ENCODE results near the gene PLEKHG7. TPM values are rescaled to one million over a fixed set of nuclear protein-coding genes. Genes with fewer than 3 reads are reported as not detected.

PLEKHG7 gene
- total RNA-seq, 1 donor from 2014 or later: not detected

GRCh38 chr12:92721130-92721529, 18.3 kb downstream of the PLEKHG7 start:
- H3K27me3 Mint-ChIP-seq (ENCODE audit: insufficient read depth): no peaks in the 10 kb centered on the region
- no peaks in the 10 kb centered on the region for H3K4me1 Mint-ChIP-seq (ENCODE audit: low read depth)
- intact Hi-C loops (cut with micrococcal nuclease): no loop called here
- H3K27ac Mint-ChIP-seq: no peak overlapping the region
- H3K4me3 Mint-ChIP-seq: no peak overlapping the region
- peaks cover 5% of the 10 kb centered on the region for H3K9me3 Mint-ChIP-seq
- DNase-seq (ENCODE audit: low spot score): no peak
- no peaks in the 10 kb centered on the region for H3K36me3 Mint-ChIP-seq (ENCODE audit: low read depth)

- H3K4me1 Mint-ChIP-seq (ENCODE audit: low read depth): no peaks in the 10 kb centered on the region
- no peak for DNase-seq (ENCODE audit: low spot score)
- H3K4me3 Mint-ChIP-seq: no peak overlapping the region
- H3K9me3 Mint-ChIP-seq: peaks cover 5% of the 10 kb centered on the region
- no peaks in the 10 kb centered on the region for H3K36me3 Mint-ChIP-seq (ENCODE audit: low read depth)
- intact Hi-C loops (cut with micrococcal nuclease): no loop called here
- H3K27ac Mint-ChIP-seq: no peak overlapping the region
- no peaks in the 10 kb centered on the region for H3K27me3 Mint-ChIP-seq (ENCODE audit: insufficient read depth)
Measured at GRCh38 chr12:92721656-92722055, 18.9 kb downstream of the PLEKHG7 start.

- Mint-ChIP-seq H3K4me3 (no peak overlapping the region), H3K36me3 (ENCODE audit: low read depth) (no peaks in the 10 kb centered on the region), H3K27ac (no peak overlapping the region), H3K27me3 (ENCODE audit: insufficient read depth) (no peaks in the 10 kb centered on the region), H3K9me3 (peaks cover 5% of the 10 kb centered on the region), H3K4me1 (ENCODE audit: low read depth) (no peaks in the 10 kb centered on the region)
- no peak for DNase-seq (ENCODE audit: low spot score)
- intact Hi-C loops (cut with micrococcal nuclease): no loop called here
Measured at GRCh38 chr12:92722897-92723296, 20.1 kb downstream of the PLEKHG7 start.

DNA sequence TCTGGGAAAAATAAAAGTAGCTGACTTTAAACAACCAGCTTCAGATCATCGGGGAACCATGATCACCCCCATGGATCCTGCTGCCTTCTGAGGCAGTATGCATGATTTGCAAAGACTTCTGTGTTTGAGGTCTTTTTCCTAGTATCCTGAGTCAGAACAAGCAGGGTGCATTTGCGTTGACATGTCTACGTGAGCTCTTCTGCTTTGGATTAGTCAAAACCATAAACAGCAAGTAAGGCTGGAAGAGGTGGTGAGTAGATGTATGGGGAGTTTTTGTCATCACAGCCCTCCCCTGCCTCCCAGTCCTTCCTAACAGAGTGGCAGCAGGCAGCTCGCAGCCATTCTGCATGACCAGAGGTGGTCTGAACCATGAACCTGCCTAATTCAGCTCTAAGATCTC, 24.1 kb downstream of the PLEKHG7 start:
- no peak overlapping the region for H3K4me3 Mint-ChIP-seq
- intact Hi-C loops (cut with micrococcal nuclease): no loop called here

GRCh38 chr12:92729773-92730305, 27.1 kb downstream of the PLEKHG7 start:
- DNase-seq (ENCODE audit: low spot score): no peak
- Mint-ChIP-seq H3K4me3 (no peak overlapping the region), H3K9me3 (peaks cover 5% of the 10 kb centered on the region), H3K4me1 (ENCODE audit: low read depth) (no peaks in the 10 kb centered on the region), H3K36me3 (ENCODE audit: low read depth) (no peaks in the 10 kb centered on the region), H3K27ac (no peak overlapping the region), H3K27me3 (ENCODE audit: insufficient read depth) (peaks cover 5% of the 10 kb centered on the region)
- intact Hi-C loops (cut with micrococcal nuclease): no loop called here

More for the DNA sequence above, 24.1 kb downstream of the PLEKHG7 start:
- no peak for DNase-seq (ENCODE audit: low spot score)
- H3K9me3 Mint-ChIP-seq: peaks cover 5% of the 10 kb centered on the region
- no peak overlapping the region for H3K27ac Mint-ChIP-seq
- H3K4me1 Mint-ChIP-seq (ENCODE audit: low read depth): no peaks in the 10 kb centered on the region
- peaks cover 2% of the 10 kb centered on the region for H3K27me3 Mint-ChIP-seq (ENCODE audit: insufficient read depth)
- H3K36me3 Mint-ChIP-seq (ENCODE audit: low read depth): no peaks in the 10 kb centered on the region

GRCh38 chr12:92730758-92731157, 28.0 kb downstream of the PLEKHG7 start:
- H3K27me3 Mint-ChIP-seq (ENCODE audit: insufficient read depth): peaks cover 5% of the 10 kb centered on the region

GRCh38 chr12:92732216-92732615, 29.4 kb downstream of the PLEKHG7 start:
- intact Hi-C loops (cut with micrococcal nuclease): no loop called here
- H3K27me3 Mint-ChIP-seq (ENCODE audit: insufficient read depth): peaks cover 5% of the 10 kb centered on the region
- H3K36me3 Mint-ChIP-seq (ENCODE audit: low read depth): no peaks in the 10 kb centered on the region
- no peak overlapping the region for H3K27ac Mint-ChIP-seq
- DNase-seq (ENCODE audit: low spot score): no peak
- no peaks in the 10 kb centered on the region for H3K4me1 Mint-ChIP-seq (ENCODE audit: low read depth)
- no peaks in the 10 kb centered on the region for H3K9me3 Mint-ChIP-seq
- H3K4me3 Mint-ChIP-seq: no peak overlapping the region

More at GRCh38 chr12:92730758-92731157, 28.0 kb downstream of the PLEKHG7 start:
- Mint-ChIP-seq H3K4me1 (ENCODE audit: low read depth) (no peaks in the 10 kb centered on the region), H3K36me3 (ENCODE audit: low read depth) (no peaks in the 10 kb centered on the region), H3K27ac (no peak overlapping the region), H3K9me3 (no peaks in the 10 kb centered on the region), H3K4me3 (no peak overlapping the region)
- DNase-seq (ENCODE audit: low spot score): no peak
- intact Hi-C loops (cut with micrococcal nuclease): no loop called here

DNA sequence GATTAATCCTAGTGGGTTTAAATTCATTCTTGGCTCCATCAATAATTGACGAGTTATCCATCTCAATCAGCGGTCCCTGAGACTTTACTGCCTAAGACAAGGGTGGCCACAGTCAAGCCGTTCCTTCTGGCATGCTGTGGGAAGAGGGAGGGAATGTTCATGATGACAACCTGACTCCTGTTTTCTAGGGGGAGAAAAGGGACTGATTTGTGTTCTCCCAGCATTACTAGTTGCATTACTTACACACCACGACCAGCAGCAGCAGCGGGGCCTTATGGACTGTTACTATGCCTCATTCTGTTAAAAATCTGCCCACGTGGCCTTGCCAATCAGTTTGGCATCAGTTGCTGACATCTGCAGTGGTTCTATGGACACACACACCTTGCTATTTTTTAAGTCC, 29.9 kb downstream of the PLEKHG7 start:
- intact Hi-C loops (cut with micrococcal nuclease): no loop called here
- Mint-ChIP-seq H3K4me1 (ENCODE audit: low read depth) (no peaks in the 10 kb centered on the region), H3K4me3 (no peak overlapping the region), H3K27me3 (ENCODE audit: insufficient read depth) (peaks cover 5% of the 10 kb centered on the region), H3K27ac (no peak overlapping the region), H3K9me3 (no peaks in the 10 kb centered on the region), H3K36me3 (ENCODE audit: low read depth) (no peaks in the 10 kb centered on the region)
- DNase-seq (ENCODE audit: low spot score): no peak

- Mint-ChIP-seq H3K27me3 (ENCODE audit: insufficient read depth) (peaks cover 5% of the 10 kb centered on the region), H3K27ac (no peak overlapping the region), H3K9me3 (no peaks in the 10 kb centered on the region), H3K4me3 (no peak overlapping the region), H3K4me1 (ENCODE audit: low read depth) (no peaks in the 10 kb centered on the region), H3K36me3 (ENCODE audit: low read depth) (no peaks in the 10 kb centered on the region)
- no peak for DNase-seq (ENCODE audit: low spot score)
- intact Hi-C loops (cut with micrococcal nuclease): no loop called here
Measured at GRCh38 chr12:92733181-92733580, 30.4 kb downstream of the PLEKHG7 start.

- no peak for DNase-seq (ENCODE audit: low spot score)
- intact Hi-C loops (cut with micrococcal nuclease): no loop called here
- no peaks in the 10 kb centered on the region for H3K9me3 Mint-ChIP-seq
- H3K4me3 Mint-ChIP-seq: no peak overlapping the region
- peaks cover 5% of the 10 kb centered on the region for H3K27me3 Mint-ChIP-seq (ENCODE audit: insufficient read depth)
- H3K27ac Mint-ChIP-seq: no peak overlapping the region
- no peaks in the 10 kb centered on the region for H3K36me3 Mint-ChIP-seq (ENCODE audit: low read depth)
- no peaks in the 10 kb centered on the region for H3K4me1 Mint-ChIP-seq (ENCODE audit: low read depth)
Measured at GRCh38 chr12:92733661-92734060, 30.9 kb downstream of the PLEKHG7 start.

DNA sequence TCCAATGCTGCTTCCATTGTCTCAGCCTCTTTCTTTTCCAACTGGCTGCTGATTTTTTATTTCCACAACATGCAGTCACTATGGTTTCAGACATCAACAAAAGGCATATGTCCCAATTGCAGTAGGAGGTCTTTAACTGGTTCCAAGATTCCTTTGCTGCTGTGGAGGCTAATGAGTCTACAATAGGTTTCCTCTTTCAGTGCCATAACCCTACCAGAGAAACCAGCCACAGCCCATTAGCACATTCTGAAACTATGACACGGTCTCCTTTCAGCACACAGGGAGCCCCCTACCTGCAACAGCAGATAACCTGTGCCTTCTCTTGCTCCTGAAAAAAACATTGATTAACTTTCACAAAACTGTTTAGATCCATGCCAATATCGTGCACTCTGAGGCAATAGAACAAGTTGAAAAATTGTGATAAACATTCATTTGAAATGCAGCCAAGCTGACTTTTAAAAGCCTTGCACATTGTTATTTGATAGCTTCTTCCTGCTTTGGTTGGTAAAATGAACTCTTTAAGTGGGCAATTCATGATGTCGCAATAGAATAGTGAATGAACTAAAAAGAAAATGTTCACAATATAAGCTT, 32.4 kb downstream of the PLEKHG7 start:
- no peak for DNase-seq (ENCODE audit: low spot score)
- intact Hi-C loops (cut with micrococcal nuclease): no loop called here
- Mint-ChIP-seq H3K36me3 (ENCODE audit: low read depth) (no peaks in the 10 kb centered on the region), H3K9me3 (no peaks in the 10 kb centered on the region), H3K27ac (no peak overlapping the region), H3K4me1 (ENCODE audit: low read depth) (no peaks in the 10 kb centered on the region), H3K27me3 (ENCODE audit: insufficient read depth) (peaks cover 6% of the 10 kb centered on the region), H3K4me3 (no peak overlapping the region)

DNA sequence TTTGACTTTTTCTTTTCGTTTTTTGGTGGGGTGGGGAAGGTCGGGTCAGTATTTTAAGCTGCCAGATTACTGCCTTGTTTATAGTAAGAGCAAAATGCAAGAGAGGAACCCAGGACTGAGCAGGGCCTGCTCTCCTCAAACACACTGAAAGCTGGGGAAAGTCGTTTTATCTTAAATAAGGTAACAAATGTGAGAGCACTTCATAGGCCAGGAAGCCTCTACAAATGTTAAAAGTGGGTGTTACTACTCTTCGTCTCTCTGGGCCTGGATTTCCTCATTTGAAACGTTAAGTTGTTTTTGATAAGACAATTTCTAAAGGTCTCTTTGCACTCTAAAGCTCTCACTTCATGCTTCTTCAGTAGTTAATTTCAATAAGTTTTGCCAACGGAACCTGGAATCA, 33.8 kb downstream of the PLEKHG7 start:
- H3K4me3 Mint-ChIP-seq: no peak overlapping the region
- H3K9me3 Mint-ChIP-seq: no peaks in the 10 kb centered on the region
- intact Hi-C loops (cut with micrococcal nuclease): no loop called here
- no peaks in the 10 kb centered on the region for H3K36me3 Mint-ChIP-seq (ENCODE audit: low read depth)
- peaks cover 9% of the 10 kb centered on the region for H3K27me3 Mint-ChIP-seq (ENCODE audit: insufficient read depth)
- DNase-seq (ENCODE audit: low spot score): no peak
- H3K27ac Mint-ChIP-seq: no peak overlapping the region
- no peaks in the 10 kb centered on the region for H3K4me1 Mint-ChIP-seq (ENCODE audit: low read depth)

DNA sequence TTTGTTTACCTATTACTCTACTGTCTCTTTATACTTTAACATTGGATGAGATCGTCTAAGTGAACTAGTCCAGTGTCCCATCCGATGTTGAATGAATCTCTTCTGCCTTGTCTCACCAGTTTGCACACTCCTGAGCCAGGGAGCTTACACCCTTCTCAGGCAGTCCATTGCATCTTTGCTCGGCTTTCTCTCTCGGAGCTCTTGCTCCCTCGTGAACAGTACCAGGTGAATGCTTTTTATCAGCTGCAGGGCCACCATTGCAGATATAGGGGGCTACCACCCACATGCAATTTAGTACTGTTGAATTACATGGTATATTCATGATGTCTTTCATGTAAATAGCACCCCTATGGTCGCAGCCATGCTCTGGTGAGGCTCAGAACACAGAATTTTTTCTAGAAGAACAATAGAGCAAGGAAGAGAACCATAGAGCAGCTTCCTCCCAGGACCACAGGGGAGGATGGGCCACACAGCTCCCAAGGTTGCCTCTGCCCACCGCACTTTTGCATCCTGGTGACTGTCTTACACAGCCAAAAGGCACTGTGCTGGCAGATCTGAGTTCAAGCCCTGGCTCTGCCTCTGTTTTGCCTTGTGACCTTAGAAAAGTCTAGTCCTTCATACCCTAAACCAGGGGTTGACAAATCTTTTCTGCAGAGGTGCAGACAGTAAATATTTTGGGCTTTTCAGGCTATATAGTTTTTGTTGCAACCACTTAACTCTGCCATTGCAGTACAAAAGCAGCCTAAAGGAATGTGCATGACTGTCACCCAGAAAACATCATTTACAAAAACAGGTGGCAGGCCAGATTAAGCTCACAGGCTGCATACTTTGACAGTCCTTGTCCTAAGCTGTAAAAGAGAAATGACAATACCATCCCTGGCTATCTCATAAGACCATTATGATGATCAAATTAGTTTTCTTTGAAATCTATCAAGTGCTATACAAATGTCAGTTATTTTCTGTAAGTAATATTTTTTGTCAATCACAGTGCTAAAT, 35.4 kb downstream of the PLEKHG7 start:
- Mint-ChIP-seq H3K9me3 (no peaks in the 10 kb centered on the region), H3K4me1 (ENCODE audit: low read depth) (no peaks in the 10 kb centered on the region), H3K27me3 (ENCODE audit: insufficient read depth) (peaks cover 10% of the 10 kb centered on the region), H3K27ac (no peak overlapping the region), H3K4me3 (no peak overlapping the region), H3K36me3 (ENCODE audit: low read depth) (no peaks in the 10 kb centered on the region)
- no peak for DNase-seq (ENCODE audit: low spot score)
- intact Hi-C loops (cut with micrococcal nuclease): no loop called here
